HG03025 (cell line): ENCODE measurements around the gene ZNF831.

Experiments
- ATAC-seq: cut with Tn5 transposase; IDR thresholded peaks from one replicate; pipeline ENCODE4 v1.9.1; 2021; ENCODE audit warnings: mild to moderate bottlenecking, moderate library complexity; ENCODE audit not compliant: unreplicated experiment, low FRiP score

Gene ZNF831

DNA sequence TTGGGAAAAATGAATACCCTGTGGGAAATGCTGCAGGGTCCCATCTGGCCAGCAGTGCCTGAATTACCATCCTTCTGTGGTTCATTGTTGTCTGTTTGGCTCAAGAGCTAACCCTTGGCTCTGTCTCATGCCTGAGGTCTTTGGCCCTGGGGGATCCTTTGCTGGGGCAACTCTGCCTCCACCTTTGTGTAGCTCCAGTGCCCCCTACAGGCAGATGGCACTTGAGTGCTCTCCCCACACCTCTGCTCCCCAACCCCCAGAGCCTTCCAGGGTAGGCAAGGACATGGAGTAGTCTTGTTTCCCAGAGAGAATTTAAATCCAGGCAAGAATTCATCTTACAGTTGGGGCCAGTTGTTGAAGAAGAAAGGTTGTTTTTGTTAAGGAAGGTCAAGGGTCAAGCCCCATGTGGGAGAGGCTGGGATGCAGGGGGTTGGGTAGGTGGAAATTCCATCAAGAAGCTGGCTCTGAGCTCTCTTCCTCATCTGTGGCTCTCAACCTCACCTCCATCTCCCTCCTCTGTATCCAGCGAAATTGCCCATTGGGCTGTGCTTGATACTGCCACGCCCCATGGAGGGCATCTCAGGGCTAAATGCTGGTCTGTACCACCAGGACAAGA lies 44.2 kb downstream of the ZNF831 start:
- ATAC-seq = no peak

DNA sequence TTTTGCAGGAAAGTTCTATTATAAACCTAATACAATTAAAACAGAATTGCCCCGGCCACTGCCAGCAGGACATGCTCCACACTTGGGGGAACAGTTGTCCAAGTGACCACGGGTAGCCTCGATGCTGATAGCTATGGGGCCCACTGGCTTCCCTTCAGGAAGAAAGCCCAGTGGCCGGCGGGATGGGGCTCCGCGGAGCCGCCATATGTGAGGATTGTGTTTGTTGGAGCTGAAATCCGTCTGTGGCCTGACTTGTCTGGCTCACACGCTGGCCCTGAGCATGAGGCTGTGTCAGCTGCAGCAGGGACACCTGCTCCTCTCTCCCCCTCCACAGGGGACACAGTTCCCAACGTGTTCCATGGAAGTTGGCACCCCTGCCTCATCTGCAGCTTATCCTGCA lies 46.6 kb downstream of the ZNF831 start:
- ATAC-seq = no peak

DNA sequence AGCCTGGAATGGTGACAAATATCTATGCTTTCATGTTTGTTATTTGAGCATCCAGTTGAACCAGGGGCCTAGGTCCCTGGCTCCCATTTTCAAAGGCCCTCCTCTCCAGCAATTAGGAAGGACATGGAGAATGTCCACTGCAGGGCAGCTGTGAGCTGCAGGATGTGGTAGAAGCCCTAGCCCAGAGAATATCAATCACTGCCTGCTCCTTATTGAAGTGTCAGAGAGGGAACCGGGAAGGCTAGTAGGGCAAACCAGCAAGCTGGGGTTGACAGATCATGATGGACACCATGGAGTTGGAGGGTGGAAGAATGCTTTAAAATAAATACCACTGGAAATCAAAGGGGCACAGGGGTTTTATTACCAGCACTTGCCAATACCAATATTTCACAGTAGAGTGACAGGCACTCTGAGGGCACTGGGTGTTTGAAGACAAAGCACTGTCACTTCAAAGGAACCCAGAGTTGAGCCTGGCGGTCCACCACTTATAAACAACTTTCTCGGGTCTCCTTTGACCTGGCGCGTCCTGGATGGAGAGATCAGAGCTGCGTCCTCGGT lies 47.7 kb downstream of the ZNF831 start:
- ATAC-seq = no peak

DNA sequence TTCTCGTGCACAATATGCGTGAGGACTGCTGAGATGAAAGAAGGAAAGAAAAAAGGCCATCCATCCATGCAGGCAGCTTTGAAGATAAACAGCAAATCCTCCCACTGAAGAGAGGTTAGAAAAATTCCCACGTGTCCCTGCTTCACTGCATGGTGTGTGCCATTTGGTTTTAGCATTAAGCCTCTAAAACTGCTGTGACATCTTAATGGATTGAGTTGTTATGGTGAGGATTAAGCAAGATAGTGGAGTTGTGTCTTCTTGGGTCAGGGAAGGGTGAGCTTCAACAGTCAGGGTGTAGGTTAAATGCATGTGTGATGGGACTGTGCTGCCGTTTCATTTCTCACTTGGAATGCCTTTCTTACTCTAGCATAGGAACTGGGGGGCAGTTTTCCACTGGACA lies 50.5 kb downstream of the ZNF831 start:
- ATAC-seq = no peak

GRCh38 chr20:59214606-59215547 lies 51.3 kb downstream of the ZNF831 start:
- no peak for ATAC-seq

DNA sequence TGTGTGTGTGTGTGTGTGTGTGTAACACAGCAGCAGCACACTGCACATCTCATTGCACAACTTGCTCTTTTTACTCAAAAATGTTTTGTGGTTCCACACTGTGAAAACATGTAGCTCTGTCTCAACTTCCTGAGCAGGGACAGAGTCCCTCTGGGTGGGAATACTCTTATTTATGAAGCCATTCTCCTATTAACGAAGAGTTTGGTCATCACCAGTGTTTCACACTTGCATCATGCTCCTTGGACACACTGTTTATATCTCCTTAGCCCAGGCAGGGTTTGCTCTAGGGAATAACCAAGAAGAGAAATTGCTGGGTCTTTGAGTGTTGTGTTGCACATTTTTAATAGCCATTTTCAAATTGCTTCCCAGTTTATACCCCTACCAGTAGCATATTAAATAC lies 53.6 kb downstream of the ZNF831 start:
- no peak for ATAC-seq

- ATAC-seq = no peak
Measured at GRCh38 chr20:59217794-59218280, 54.2 kb downstream of the ZNF831 start.

DNA sequence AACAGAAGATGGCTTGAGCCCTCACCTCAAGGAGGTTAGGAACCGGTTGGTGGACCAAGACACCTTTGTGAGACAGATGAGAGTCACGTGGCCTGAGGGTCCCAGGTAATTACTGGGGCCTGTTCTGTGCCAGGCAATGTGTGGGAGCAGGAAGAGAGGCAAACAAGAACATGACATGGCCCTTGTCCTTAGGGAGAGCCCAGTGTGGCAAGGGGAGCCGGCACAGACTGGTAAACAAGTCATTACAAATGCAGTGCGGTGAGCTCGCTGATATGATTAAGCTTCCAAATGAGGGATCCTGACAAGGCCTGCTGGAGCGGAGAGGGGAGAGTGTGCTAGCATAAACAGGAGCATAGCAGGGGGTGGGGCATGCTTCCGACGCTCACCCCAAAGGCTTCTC lies 55.6 kb downstream of the ZNF831 start:
- ATAC-seq = no peak

DNA sequence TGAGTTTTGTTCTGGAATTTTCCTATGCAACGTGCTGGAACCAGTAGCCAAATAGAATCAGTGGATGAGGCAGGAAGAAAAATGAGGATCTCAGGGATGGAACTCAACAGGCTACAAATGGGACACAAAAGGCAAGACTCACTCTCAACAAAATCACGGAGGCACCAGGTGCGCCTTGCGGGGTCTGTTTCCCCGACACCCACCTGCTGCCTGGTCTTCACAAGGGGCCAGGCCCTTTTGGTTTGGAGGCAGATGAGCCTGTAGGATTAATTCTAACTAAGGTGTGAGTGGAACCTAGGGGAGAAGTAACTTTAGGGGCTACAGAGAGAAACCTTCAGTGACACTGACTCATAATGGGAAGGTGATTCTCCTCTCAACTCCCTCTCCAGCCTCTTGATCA lies 56.5 kb downstream of the ZNF831 start:
- no peak for ATAC-seq

DNA sequence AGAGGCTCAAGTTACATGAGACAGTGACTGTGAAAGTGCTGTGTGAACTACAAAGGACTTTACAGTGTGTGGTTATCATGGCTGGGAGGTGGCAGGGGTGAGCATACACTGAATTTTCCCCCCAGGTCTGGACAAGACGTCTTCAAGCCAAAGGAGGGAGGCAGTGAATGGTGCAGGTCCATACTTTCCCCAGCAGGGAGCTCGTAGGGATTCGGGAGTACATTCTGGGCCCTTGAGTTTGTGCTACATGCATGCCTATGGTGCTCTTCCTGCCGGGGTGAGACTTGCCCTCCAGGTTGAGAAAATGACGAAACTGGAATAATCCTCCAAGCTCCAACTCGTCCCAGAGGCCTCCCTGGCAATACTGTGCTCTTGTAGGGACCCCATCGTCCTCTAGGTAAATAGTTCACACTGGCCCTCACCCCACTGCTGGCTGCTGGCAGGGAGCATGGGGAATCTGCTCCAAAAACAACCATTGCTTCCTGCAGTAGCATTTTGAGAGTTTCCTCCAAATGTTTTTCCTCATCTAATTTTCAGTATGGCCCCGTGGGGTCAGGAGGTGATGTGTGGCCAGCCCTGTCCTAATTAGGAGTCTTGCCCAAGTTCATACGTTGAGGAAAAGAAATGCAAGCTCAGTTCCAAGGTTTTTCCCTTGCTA lies 57.6 kb downstream of the ZNF831 start:
- no peak for ATAC-seq

GRCh38 chr20:59221707-59222252 lies 58.2 kb downstream of the ZNF831 start:
- ATAC-seq = no peak

- ATAC-seq = no peak
Measured at GRCh38 chr20:59222253-59223181, 58.9 kb downstream of the ZNF831 start.

- ATAC-seq = no peak
Measured at GRCh38 chr20:59223182-59223601, 59.6 kb downstream of the ZNF831 start.

- no peak for ATAC-seq
Measured at GRCh38 chr20:59223750-59224149, 60.1 kb downstream of the ZNF831 start.

- no peak for ATAC-seq
Measured at GRCh38 chr20:59224236-59224635, 60.6 kb downstream of the ZNF831 start.

DNA sequence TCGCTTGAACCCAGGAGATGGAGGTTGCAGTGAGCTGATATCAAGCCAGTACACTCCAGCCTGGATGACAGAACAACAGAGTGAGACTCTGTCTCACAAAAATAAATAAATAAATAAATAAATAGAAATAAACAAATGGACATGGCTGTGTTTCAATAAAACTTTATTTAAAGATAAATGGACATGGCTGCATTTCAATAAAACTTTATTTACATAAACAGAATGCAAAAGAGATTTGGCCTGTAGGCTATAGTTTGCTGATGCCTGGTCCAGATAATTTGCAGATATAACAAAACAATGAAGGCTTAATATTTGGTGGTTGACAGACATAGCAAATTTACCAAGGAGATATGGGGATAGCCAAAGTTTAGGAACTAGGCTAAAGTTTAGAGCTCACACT lies 66.8 kb downstream of the ZNF831 start:
- no peak for ATAC-seq

DNA sequence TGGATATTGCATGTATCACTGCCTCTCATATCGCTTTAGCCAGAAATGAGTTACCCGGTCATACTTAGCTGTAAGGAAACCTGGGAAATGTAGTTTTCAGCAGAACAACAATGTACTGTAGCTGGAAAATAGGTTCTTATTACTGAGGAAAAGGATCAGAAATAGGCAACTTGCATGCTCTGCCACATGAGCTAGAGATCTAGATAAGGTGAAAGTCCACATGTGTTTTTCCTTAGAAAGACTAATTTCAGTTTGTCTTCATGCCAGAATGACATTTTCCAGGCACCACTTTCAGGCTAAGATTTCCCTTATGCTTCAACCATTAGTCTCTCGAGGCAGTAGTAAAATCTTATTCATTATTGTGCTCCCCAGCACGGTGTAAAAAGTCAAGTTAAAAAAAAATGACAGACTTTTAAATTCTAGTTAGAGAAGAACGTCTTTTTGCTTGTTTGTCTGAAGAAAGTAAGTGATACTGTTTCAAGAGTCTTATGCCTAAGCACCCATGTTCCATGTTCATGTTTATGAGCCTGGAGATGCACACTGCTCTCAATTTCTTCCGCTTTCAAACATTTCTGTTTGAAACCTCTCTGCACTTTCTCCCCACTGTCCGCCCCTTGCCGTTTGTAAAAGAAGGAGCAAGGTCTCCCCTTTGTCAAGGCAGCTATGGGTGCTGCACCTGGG lies 67.6 kb downstream of the ZNF831 start:
- no peak for ATAC-seq

DNA sequence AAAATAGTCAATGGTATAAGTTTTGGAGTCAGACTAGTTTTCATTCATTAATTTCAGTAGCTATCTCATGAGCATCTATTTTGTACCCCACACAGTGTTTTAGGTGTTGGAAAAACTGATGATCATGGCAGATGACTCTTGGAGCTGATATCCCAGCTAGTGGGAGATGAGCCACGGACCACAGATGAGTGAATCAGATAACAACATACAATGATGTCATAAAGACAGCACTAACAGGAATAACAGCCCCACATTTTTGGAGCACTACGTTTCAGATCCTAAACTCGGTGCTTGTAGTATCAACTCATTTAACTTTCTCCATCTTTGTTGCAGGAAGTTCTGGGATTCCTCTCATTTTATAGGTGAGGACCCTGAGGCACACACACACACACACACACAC lies 69.0 kb downstream of the ZNF831 start:
- no peak for ATAC-seq

GRCh38 chr20:59235226-59235625 lies 71.6 kb downstream of the ZNF831 start:
- ATAC-seq = no peak
